SK-N-SH (cell line): ENCODE data around the gene TLR4.

ENCODE experiments used
- CHD2 ChIP-seq: fragments of 150-350 bp; IDR thresholded peaks from 2 replicates; pipeline ENCODE4 v1.6.1; 2018; ENCODE audit warnings: low read length; ENCODE audit not compliant: partially characterized antibody
- CTCF ChIP-seq: fragments of 200-600 bp; sonication (generic); IDR thresholded peaks from 2 replicates; pipeline ENCODE4 v1.6.1; 2017; ENCODE audit warnings: antibody characterized with exemption, mild to moderate bottlenecking, moderate library complexity
- EP300 ChIP-seq, 2 experiments: IDR thresholded peaks; 2 replicates each; pipeline versions ENCODE4 v1.4.0 to v1.6.1; 2012; ENCODE audit warnings: borderline replicate concordance in 1 of 2, low read depth in 1 of 2, low read length in 1 of 2
- GATA2 ChIP-seq: sonication (generic); formaldehyde crosslinking; IDR thresholded peaks from 2 replicates; pipeline ENCODE4 v1.5.0; 2020; ENCODE audit warnings: mild to moderate bottlenecking, missing genetic modification reagents
- POLR2AphosphoS5 ChIP-seq: IDR thresholded peaks from 2 replicates; pipeline ENCODE4 v1.6.1; 2012; ENCODE audit warnings: low read depth, low read length
- SIN3A ChIP-seq: IDR thresholded peaks from 2 replicates; pipeline ENCODE4 v1.6.1; 2012; ENCODE audit warnings: low read depth, mild to moderate bottlenecking, low read length, moderate library complexity, borderline replicate concordance
- TEAD4 ChIP-seq: IDR thresholded peaks from 2 replicates; pipeline ENCODE4 v1.4.0; 2012; ENCODE audit warnings: mild to moderate bottlenecking, borderline replicate concordance; ENCODE audit not compliant: insufficient read depth
- YY1 ChIP-seq: IDR thresholded peaks from 2 replicates; pipeline ENCODE4 v1.4.0; 2012; ENCODE audit warnings: low read depth, mild to moderate bottlenecking

GRCh38 chr9:117742131-117742530, 37.9 kb downstream of the TLR4 start:
- no peak for TF ChIP-seq EP300 (IDR thresholded peaks at IDR 0.05; ENCODE audit: borderline replicate concordance in 1 of 2, low read depth in 1 of 2, low read length in 1 of 2)
- TF ChIP-seq YY1: no peak
- TF ChIP-seq POLR2AphosphoS5: no peak
- no peak for TF ChIP-seq SIN3A
- TF ChIP-seq CTCF: no peak
- no peak for TF ChIP-seq CHD2
- no peak for TF ChIP-seq GATA2 (CRISPR knock-in tag)
- no peak for TF ChIP-seq TEAD4
